ENCODE results near the gene VWA5B2. TPM values are rescaled to one million over a fixed set of nuclear protein-coding genes. Genes with fewer than 3 reads are reported as not detected.

The VWA5B2 gene
- total RNA-seq, 1 experiment from 2014 or later: 2.7 TPM

DNA sequence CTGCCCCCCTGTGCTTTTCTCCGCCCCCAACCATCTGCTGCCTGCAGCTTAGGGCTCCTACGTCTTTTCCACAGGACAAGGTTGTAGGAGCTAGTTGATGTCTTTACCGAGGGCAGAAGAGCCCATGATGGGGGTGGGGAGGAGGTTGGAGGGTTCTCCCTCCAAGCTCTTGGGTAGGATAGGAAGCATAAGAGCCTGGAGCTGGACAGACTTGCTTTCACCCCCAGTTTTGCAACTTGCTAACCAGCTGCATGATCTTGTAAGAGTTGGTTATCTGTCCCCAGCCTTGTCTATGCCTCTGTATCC lies 42.5 kb upstream of the VWA5B2 start:
- Histone ChIP-seq H3K4me2 (ENCODE audit: insufficient read depth, insufficient read length, low read length) (peak overlapping the region; percentile 96), H2AK5ac (ENCODE audit: insufficient read length, low read length) (no peak overlapping the region), H3K9me3 (ENCODE audit: control insufficient read depth, low read depth, low read length) (no peaks in the 10 kb centered on the region), H4K20me1 (ENCODE audit: control insufficient read depth, insufficient read depth, insufficient read length) (no peaks in the 10 kb centered on the region), H4K8ac (replicated peaks; ENCODE audit: insufficient read length, low read depth, low read length) (no peak overlapping the region), H3K14ac (ENCODE audit: insufficient read depth, low read length) (no peak overlapping the region), H2BK20ac (ENCODE audit: low read depth, low read length, poor library complexity, severe bottlenecking) (no peak overlapping the region), H3K4me1 (ENCODE audit: insufficient read depth, low read length) (no peaks in the 10 kb centered on the region), H2BK5ac (ENCODE audit: insufficient read length, low read length) (no peak overlapping the region), H3K18ac (ENCODE audit: insufficient read length, low read depth, low read length) (no peak overlapping the region), H2BK120ac (ENCODE audit: low read depth, low read length, poor library complexity, severe bottlenecking) (no peak overlapping the region), H3K56ac (ENCODE audit: insufficient read length, low read depth, low read length) (no peak overlapping the region), H3K27ac (ENCODE audit: insufficient read length, low read depth, low read length) (no peak overlapping the region), H3T11ph (ENCODE audit: low read length) (no peak overlapping the region), H3K79me2 (ENCODE audit: insufficient read depth, low read length) (peaks cover 5% of the 10 kb centered on the region; the same call in 1 of the 2 replicates), H4K91ac (ENCODE audit: insufficient read length, low read depth, low read length) (no peak overlapping the region), H2BK15ac (ENCODE audit: low read depth, low read length) (no peak overlapping the region), H3K23ac (ENCODE audit: insufficient read length, low read depth, low read length) (no peak overlapping the region), H3K4ac (ENCODE audit: low read depth, low read length) (no peak overlapping the region), H4K5ac (ENCODE audit: insufficient read length, low read depth, low read length) (no peak overlapping the region), H2BK12ac (ENCODE audit: insufficient read length, low read depth, low read length) (no peak overlapping the region), H2AFZ (ENCODE audit: low read length) (no peak overlapping the region), H3K79me1 (ENCODE audit: insufficient read depth, low read depth, low read length, poor library complexity, severe bottlenecking) (peaks cover 5% of the 10 kb centered on the region), H3K9ac (ENCODE audit: extremely low read depth, insufficient read length, low read length) (peak overlapping the region; percentile 81), H3K23me2 (ENCODE audit: insufficient read length, low read depth, low read length, poor library complexity, severe bottlenecking) (peaks cover 14% of the 10 kb centered on the region), H3K27me3 (ENCODE audit: insufficient read depth, low read length) (no peaks in the 10 kb centered on the region)
- H3K27ac Mint-ChIP-seq: peak overlapping the region in 1 of 3 experiments; percentile 99; a peak in 1 of 7 replicates
- peaks cover 1% of the 10 kb centered on the region; the same call in 1 of the 2 replicates for H3K27me3 Mint-ChIP-seq (ENCODE audit: low read depth)
- no peaks in the 10 kb centered on the region; a peak in 1 of 5 replicates for H3K9me3 Mint-ChIP-seq
- no peak for DNase-seq
- peaks cover 49 to 77% (median 65%) of the 10 kb centered on the region in 3 experiments for H3K36me3 Mint-ChIP-seq (ENCODE audit: insufficient read depth in 1 of 3, low read depth in 3 of 3)
- H3K4me3 Mint-ChIP-seq: peak overlapping the region; percentile 98 to 99
- peaks cover 25 to 28% of the 10 kb centered on the region in 2 experiments for H3K4me1 Mint-ChIP-seq
- TF ChIP-seq, protein P1, sequence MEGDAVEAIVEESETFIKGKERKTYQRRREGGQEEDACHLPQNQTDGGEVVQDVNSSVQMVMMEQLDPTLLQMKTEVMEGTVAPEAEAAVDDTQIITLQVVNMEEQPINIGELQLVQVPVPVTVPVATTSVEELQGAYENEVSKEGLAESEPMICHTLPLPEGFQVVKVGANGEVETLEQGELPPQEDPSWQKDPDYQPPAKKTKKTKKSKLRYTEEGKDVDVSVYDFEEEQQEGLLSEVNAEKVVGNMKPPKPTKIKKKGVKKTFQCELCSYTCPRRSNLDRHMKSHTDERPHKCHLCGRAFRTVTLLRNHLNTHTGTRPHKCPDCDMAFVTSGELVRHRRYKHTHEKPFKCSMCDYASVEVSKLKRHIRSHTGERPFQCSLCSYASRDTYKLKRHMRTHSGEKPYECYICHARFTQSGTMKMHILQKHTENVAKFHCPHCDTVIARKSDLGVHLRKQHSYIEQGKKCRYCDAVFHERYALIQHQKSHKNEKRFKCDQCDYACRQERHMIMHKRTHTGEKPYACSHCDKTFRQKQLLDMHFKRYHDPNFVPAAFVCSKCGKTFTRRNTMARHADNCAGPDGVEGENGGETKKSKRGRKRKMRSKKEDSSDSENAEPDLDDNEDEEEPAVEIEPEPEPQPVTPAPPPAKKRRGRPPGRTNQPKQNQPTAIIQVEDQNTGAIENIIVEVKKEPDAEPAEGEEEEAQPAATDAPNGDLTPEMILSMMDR (conservative IDR thresholded peaks at IDR 0.05): no peak
- WGBS (ENCODE audit: extremely low coverage, insufficient read length, low lambda C conversion rate): no CpG with 5 or more reads among the region's 3 CpGs
